Hypothalamus (tissue), 51 donors: ENCODE data around the gene CRBN.
A peak's percentile ranks its signal among the peaks of the same experiment; 100 is the strongest.

Source experiments
- DNase-seq, 51 donors: peaks; one replicate each; lab custom pipeline; 2025; lab: John Stamatoyannopoulos, UW

CRBN gene

GRCh38 chr3:3177861-3178497 is 1.5 kb downstream of the CRBN start:
- DNase-seq = no peak

DNA sequence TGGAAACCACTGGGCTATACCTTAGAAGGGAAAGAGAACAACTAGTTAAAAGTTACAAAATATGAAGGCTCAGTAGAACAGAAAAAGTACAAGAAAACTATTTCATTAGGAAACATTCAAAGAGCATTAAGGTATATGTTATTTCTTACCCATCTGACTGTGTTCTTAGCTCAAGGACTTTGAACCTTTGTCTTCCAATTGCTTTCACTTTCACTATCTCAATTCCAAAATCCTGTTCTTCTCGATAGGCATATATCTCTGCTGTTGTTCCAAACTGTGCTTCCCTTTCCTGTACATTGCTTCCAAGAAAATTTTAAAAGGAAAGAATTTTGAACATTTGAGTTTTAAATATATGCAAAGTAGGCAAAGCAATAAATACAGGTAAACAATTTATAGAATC is 6.9 kb downstream of the CRBN start:
- DNase-seq = no peak

- DNase-seq = no peak
Observed at GRCh38 chr3:3170998-3171397, 8.5 kb downstream of the CRBN start.

DNA sequence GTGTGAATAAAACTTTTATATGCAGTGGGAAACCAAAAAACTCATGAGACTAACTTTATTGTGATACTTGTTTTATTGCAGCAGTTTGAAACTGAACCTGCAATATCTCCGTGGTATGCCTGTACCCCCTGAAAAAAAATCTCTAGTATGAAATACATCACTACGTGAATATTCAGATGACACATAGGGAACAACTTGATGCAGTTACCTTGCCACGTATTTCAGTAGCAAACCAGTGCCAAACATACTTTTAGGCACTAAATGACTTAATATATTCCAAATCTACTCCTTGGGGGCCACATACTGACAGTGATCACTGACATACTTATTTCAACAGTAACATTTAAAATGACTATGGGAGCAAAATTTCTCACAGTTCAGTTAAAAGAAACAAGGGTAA is 13.8 kb downstream of the CRBN start:
- DNase-seq = no peak

DNA sequence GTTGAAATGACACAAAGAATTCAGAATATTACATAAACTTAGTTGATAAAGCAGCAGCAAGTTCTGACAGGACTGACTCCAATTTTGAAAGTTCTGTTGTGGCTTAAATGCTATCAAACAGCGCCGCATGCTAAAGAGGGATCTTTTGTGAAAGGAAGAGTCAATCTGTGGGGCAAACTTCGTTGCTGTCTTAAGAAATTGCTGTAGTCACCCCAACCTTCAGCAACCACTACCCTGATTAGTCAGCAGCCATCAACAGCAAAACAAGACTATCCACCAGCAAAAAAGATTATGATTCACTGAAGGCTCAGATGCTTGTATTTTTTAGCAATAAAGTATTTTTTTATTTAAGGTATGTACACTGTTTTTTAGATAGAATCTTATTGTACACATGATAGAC is 14.2 kb downstream of the CRBN start:
- no peak for DNase-seq

- DNase-seq = no peak
Observed at GRCh38 chr3:3160826-3161225, 18.7 kb downstream of the CRBN start.

GRCh38 chr3:3157484-3157883 is 22.0 kb downstream of the CRBN start:
- no peak for DNase-seq

- DNase-seq = no peak
Observed at GRCh38 chr3:3154879-3155610, 24.4 kb downstream of the CRBN start.

DNA sequence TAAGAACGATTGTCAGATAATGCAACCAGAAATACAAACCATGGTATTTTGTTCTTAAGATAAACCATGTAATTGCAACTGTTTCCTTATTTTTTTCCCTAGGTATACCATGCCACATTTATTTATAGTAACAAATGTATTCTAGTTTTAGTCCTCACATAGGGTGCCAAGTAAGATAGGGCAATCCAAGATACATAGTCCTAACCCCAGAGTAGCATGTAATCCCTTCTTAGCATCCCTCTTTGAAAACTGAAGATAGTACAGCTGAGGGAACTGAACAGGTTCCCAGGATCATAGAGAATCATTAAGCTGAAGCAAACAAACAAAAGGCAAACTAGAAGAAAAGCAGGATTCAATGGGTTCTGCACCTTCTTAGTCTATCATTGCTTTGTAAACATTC is 28.0 kb downstream of the CRBN start:
- no peak for DNase-seq

- no peak for DNase-seq
Observed at GRCh38 chr3:3149560-3149959, 29.9 kb downstream of the CRBN start.

- DNase-seq = no peak
Observed at GRCh38 chr3:3145831-3146230, 33.7 kb downstream of the CRBN start.

GRCh38 chr3:3141939-3142338 is 37.6 kb downstream of the CRBN start:
- DNase-seq = no peak

GRCh38 chr3:3137526-3137925 is 42.0 kb downstream of the CRBN start:
- no peak for DNase-seq

GRCh38 chr3:3134750-3135448 is 44.6 kb downstream of the CRBN start:
- peak in 2 of 51 donors; percentile 28 to 34 for DNase-seq

DNA sequence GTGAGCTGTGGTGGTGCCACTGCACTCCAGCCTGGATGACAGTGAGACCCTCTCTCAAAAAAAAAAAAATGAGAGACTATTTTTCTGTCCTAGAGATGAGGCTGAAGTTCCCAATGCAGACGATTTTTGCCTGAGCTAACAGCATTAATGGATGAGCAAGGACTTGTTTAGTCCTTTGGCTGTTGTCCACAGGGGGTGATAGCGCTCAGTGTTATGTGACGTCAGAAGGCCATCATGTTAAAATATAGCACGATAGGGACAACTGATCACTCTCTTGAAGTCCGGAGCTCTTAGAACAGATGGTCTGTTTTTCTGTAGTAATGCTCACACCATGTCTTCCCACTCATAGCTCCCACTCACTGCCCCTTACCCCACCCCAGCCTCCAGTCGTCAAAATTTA is 46.0 kb downstream of the CRBN start:
- no peak for DNase-seq

DNA sequence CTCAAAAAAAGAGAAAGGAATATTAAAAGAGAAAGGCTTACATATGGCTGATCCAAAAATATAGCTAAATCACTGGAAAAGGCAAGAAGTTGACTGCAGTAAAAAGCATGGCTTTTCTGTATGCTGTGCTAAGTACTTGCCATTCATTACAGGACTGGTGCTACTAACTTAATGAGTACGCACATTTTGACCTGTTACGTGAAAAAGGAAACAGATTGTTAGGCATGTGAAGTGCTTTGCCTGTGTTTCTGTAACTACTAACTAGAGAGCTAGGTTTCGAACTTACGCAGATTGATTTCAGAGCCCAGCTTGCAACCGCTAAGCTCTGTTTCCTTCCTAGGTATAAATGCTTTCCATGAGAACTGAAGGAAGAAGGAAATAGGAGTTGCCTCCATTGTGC is 49.9 kb downstream of the CRBN start:
- no peak for DNase-seq

GRCh38 chr3:3127432-3128010 is 52.0 kb downstream of the CRBN start:
- DNase-seq = peak in 1 of 51 donors; percentile 1

- peak; percentile 28 to 96 (median 86) for DNase-seq
Observed at GRCh38 chr3:3126477-3127431, 52.7 kb downstream of the CRBN start, which contains the start of gene TRNT1. TSS of gene TRNT1 (plus strand) at chr3:3126940. CDS start at chr3:3129041, 2,101 bp downstream.

DNA sequence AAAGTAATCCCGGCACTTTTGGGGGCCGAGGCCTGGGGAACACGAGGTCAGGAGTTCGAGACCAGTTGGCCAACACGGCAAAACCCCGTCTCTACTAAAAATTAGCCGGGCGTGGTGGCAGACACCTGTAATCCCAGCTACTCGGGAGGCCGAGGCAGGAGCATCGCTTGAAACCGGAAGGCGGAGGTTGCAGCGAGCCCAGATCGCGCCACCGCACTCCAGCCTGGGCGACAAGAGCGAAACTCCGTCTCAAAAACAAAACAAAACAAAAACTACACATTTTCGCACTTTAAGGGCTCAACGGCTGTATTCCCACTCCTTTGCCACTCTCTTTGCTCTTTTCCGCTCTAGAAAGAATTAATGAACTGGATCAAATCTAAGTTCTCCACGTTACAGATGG is 53.5 kb downstream of the CRBN start:
- peak in 1 of 51 donors; percentile 2 for DNase-seq

- DNase-seq = no peak
Observed at GRCh38 chr3:3119393-3119851, 60.1 kb downstream of the CRBN start.
